ENCODE results near the gene GLIS1. TPM values are rescaled to one million over a fixed set of nuclear protein-coding genes. Genes with fewer than 3 reads are reported as not detected.

Gene GLIS1
- total and polyA plus RNA-seq, 2 of the 8 experiments (the other 6 are each of a cell fraction or from before 2014, with no cell fraction given): 0.15 to 0.22 TPM

GRCh38 chr1:53470584-53470983 is 268.4 kb downstream of the GLIS1 start (continued):
- TF ChIP-seq KDM5A (IDR thresholded peaks at IDR 0.05; ENCODE audit: low read length): no peak
- no peak for TF ChIP-seq SP4 (IDR thresholded peaks at IDR 0.05; ENCODE audit: low read length)
- no peak for TF ChIP-seq BCL11A (IDR thresholded peaks at IDR 0.05; ENCODE audit: low read depth in 2 of 2, low read length in 2 of 2)
- TF ChIP-seq NANOG (IDR thresholded peaks at IDR 0.05; ENCODE audit: insufficient read depth, low read depth, low read length, poor library complexity, severe bottlenecking): no peak

All from H1 (cell line).